Epithelial cell of esophagus (primary cell): ENCODE data around the gene NHSL2.

Source experiments
- DNase-seq: peaks from one replicate; pipeline ENCODE4 v3.0.0; 2010; ENCODE audit warnings: low read depth
- H3K4me3 ChIP-seq: 2 replicates; pipeline ENCODE4 v1.5.1; 2011; ENCODE audit warnings: mild to moderate bottlenecking, low read length, control low read depth
- CTCF ChIP-seq: IDR thresholded peaks from 2 replicates; pipeline ENCODE4 v1.5.1; 2011; ENCODE audit warnings: low read depth, mild to moderate bottlenecking, low read length, control low read depth, inconsistent platforms; ENCODE audit not compliant: insufficient read depth; ENCODE audit errors: missing control alignments

NHSL2 gene

GRCh38 chrX:72025236-72025770 lies 114.7 kb downstream of the NHSL2 start:
- no peak for TF ChIP-seq CTCF
- H3K4me3 ChIP-seq, result no peak overlapping the region
- DNase-seq, result no peak

GRCh38 chrX:72026341-72027023 lies 115.8 kb downstream of the NHSL2 start:
- no peak for DNase-seq

GRCh38 chrX:72027024-72027913 lies 116.6 kb downstream of the NHSL2 start:
- no peak for TF ChIP-seq CTCF
- no peak overlapping the region for H3K4me3 ChIP-seq
- DNase-seq, result no peak

More at GRCh38 chrX:72026341-72027023, 115.8 kb downstream of the NHSL2 start:
- no peak overlapping the region for H3K4me3 ChIP-seq
- TF ChIP-seq CTCF, result no peak

GRCh38 chrX:72027914-72028307 lies 117.3 kb downstream of the NHSL2 start:
- no peak overlapping the region for H3K4me3 ChIP-seq
- DNase-seq, result no peak
- TF ChIP-seq CTCF, result no peak

- no peak overlapping the region for H3K4me3 ChIP-seq
- no peak for DNase-seq
These were observed 118.2 kb downstream of the NHSL2 start for GRCh38 chrX:72028701-72029470.

More at GRCh38 chrX:72028701-72029470, 118.2 kb downstream of the NHSL2 start:
- TF ChIP-seq CTCF, result no peak
